Smooth muscle cell (in vitro differentiated cells): ENCODE data around the gene TP63. TPM values are rescaled to one million over a fixed set of nuclear protein-coding genes. Genes with fewer than 3 reads are reported as not detected.

ENCODE experiments used
- DNase-seq: peaks from one replicate; lab custom pipeline; 2025; ENCODE audit not compliant: unreplicated experiment; lab: John Stamatoyannopoulos, UW
- H2AFZ ChIP-seq: fragments of 200-600 bp; sonication (generic); 2 replicates; pipeline ENCODE4 v1.6.0; 2016; ENCODE audit warnings: antibody characterized with exemption, low read depth, mild to moderate bottlenecking
- H3F3A ChIP-seq: fragments of 200-600 bp; sonication (generic); 2 replicates; pipeline ENCODE4 v1.6.0; 2017; ENCODE audit warnings: antibody characterized with exemption, low read depth
- H3K27ac ChIP-seq: fragments of 200-600 bp; sonication (generic); 2 replicates; pipeline ENCODE4 v1.5.1; 2016; ENCODE audit warnings: low read depth, mild to moderate bottlenecking
- H3K27me3 ChIP-seq: fragments of 200-600 bp; sonication (generic); 2 replicates; pipeline ENCODE4 v1.6.1; 2016; ENCODE audit warnings: low read depth, mild to moderate bottlenecking
- H3K36me3 ChIP-seq: fragments of 200-600 bp; sonication (generic); 2 replicates; pipeline ENCODE4 v1.5.1; 2016; ENCODE audit warnings: low read depth
- H3K4me1 ChIP-seq: fragments of 200-600 bp; sonication (generic); 2 replicates; pipeline ENCODE4 v1.5.1; 2016; ENCODE audit warnings: low read depth
- H3K4me2 ChIP-seq: fragments of 200-600 bp; sonication (generic); 2 replicates; pipeline ENCODE4 v1.6.0; 2016; ENCODE audit warnings: mild to moderate bottlenecking
- H3K4me3 ChIP-seq: fragments of 200-600 bp; sonication (generic); 2 replicates; pipeline ENCODE4 v1.5.1; 2016; ENCODE audit warnings: mild to moderate bottlenecking
- H3K79me2 ChIP-seq: fragments of 200-600 bp; sonication (generic); 2 replicates; pipeline ENCODE4 v1.6.0; 2016; ENCODE audit warnings: low read depth, mild to moderate bottlenecking
- H3K9ac ChIP-seq: fragments of 200-600 bp; sonication (generic); 2 replicates; pipeline ENCODE4 v1.6.0; 2016; ENCODE audit warnings: low read depth
- H3K9me3 ChIP-seq: fragments of 200-600 bp; sonication (generic); replicated peaks from 2 replicates; pipeline ENCODE4 v1.5.1; 2016; ENCODE audit warnings: low read depth
- H4K20me1 ChIP-seq: fragments of 200-600 bp; sonication (generic); 2 replicates; pipeline ENCODE4 v1.6.0; 2016; ENCODE audit warnings: low read depth
- CTCF ChIP-seq: fragments of 200-600 bp; sonication (generic); IDR thresholded peaks from 2 replicates; pipeline ENCODE4 v1.5.1; 2017; ENCODE audit warnings: borderline replicate concordance, mild to moderate bottlenecking, antibody characterized with exemption; ENCODE audit not compliant: insufficient read depth, poor library complexity, severe bottlenecking
- WGBS: methylation state at CpG from one replicate; pipeline ENCODE4 v1.1.7; 2016; ENCODE audit warnings: low lambda C conversion rate; 5-methylcytosine and 5-hydroxymethylcytosine counted together
- polyA plus RNA-seq: library from polyadenylated mRNA; unstranded; fragments of >200 nt; fragmentation: Nextera tagmentation; extraction: Ambion mirVana; gene quantifications from 2 replicates; pipeline ENCODE4 v1.2.1, GENCODE V29; 2016
- total RNA-seq: library from RNA; depleted of rRNA; stranded (reverse); fragments of >200 nt; gene quantifications from 2 replicates; pipeline ENCODE4 v1.2.3, GENCODE V29; 2014

TP63 gene
- total and polyA plus RNA-seq, 2 experiments from 2014 or later, result 1.9 to 27.1 TPM

- no peak overlapping the region for H2AFZ ChIP-seq
- no peak overlapping the region for H3K27ac ChIP-seq
- H3K4me1 ChIP-seq, result no peaks in the 10 kb centered on the region
- no peaks in the 10 kb centered on the region for H3K79me2 ChIP-seq
- no peak for TF ChIP-seq CTCF
- no peak overlapping the region for H3K4me3 ChIP-seq
- H3F3A ChIP-seq, result no peaks in the 10 kb centered on the region
- H3K27me3 ChIP-seq, result no peaks in the 10 kb centered on the region
- H4K20me1 ChIP-seq, result no peaks in the 10 kb centered on the region
- H3K9me3 ChIP-seq, result no peaks in the 10 kb centered on the region
- DNase-seq, result no peak
- H3K4me2 ChIP-seq, result no peak overlapping the region
- no peaks in the 10 kb centered on the region for H3K36me3 ChIP-seq
- H3K9ac ChIP-seq, result no peak overlapping the region
- WGBS, result 78% methylated on average over 4 of the region's 4 CpGs
These were observed 96.7 kb downstream of the TP63 start for GRCh38 chr3:189727898-189728297.

- no peak for DNase-seq
- no peak overlapping the region for H3K4me2 ChIP-seq
- no peaks in the 10 kb centered on the region for H3K36me3 ChIP-seq
- H3K4me1 ChIP-seq, result no peaks in the 10 kb centered on the region
- H3K27ac ChIP-seq, result no peak overlapping the region
- H3K27me3 ChIP-seq, result no peaks in the 10 kb centered on the region
- no peaks in the 10 kb centered on the region for H3F3A ChIP-seq
- no peaks in the 10 kb centered on the region for H3K9me3 ChIP-seq
- H3K9ac ChIP-seq, result no peak overlapping the region
- 97% methylated on average over 1 of the region's 1 CpG for WGBS
- no peaks in the 10 kb centered on the region for H4K20me1 ChIP-seq
- H3K79me2 ChIP-seq, result no peaks in the 10 kb centered on the region
- no peak overlapping the region for H2AFZ ChIP-seq
- TF ChIP-seq CTCF, result no peak
- no peak overlapping the region for H3K4me3 ChIP-seq
These were observed 97.7 kb downstream of the TP63 start for GRCh38 chr3:189728915-189729314.

- H3K9me3 ChIP-seq, result no peaks in the 10 kb centered on the region
- no peaks in the 10 kb centered on the region for H3F3A ChIP-seq
- H3K27me3 ChIP-seq, result no peaks in the 10 kb centered on the region
- DNase-seq, result no peak
- no peak overlapping the region for H3K4me3 ChIP-seq
- H3K4me2 ChIP-seq, result no peak overlapping the region
- no peaks in the 10 kb centered on the region for H3K79me2 ChIP-seq
- H3K27ac ChIP-seq, result no peak overlapping the region
- H3K36me3 ChIP-seq, result no peaks in the 10 kb centered on the region
- no peaks in the 10 kb centered on the region for H4K20me1 ChIP-seq
- TF ChIP-seq CTCF, result no peak
- no peak overlapping the region for H3K9ac ChIP-seq
- 83% methylated on average over 4 of the region's 6 CpGs for WGBS
- no peaks in the 10 kb centered on the region for H3K4me1 ChIP-seq
- H2AFZ ChIP-seq, result no peak overlapping the region
These were observed 102.9 kb downstream of the TP63 start for GRCh38 chr3:189734061-189734460.

- Histone ChIP-seq H3K4me3 (no peak overlapping the region), H3K27me3 (no peaks in the 10 kb centered on the region), H4K20me1 (no peaks in the 10 kb centered on the region), H3K79me2 (no peaks in the 10 kb centered on the region), H3K36me3 (no peaks in the 10 kb centered on the region), H3K27ac (no peak overlapping the region), H3F3A (no peaks in the 10 kb centered on the region), H3K9me3 (no peaks in the 10 kb centered on the region), H3K4me2 (no peak overlapping the region), H3K9ac (no peak overlapping the region), H3K4me1 (no peaks in the 10 kb centered on the region), H2AFZ (no peak overlapping the region)
- DNase-seq, result no peak
- no peak for TF ChIP-seq CTCF
These were observed 104.7 kb downstream of the TP63 start for GRCh38 chr3:189735913-189736312.
